Measurements from ENCODE around the gene OR4D1. TPM values are rescaled to one million over a fixed set of nuclear protein-coding genes. Genes with fewer than 3 reads are reported as not detected.

Gene OR4D1
- total and polyA plus RNA-seq, 2 of the 4 experiments (the other 2 are of a cell fraction) = not detected

DNA sequence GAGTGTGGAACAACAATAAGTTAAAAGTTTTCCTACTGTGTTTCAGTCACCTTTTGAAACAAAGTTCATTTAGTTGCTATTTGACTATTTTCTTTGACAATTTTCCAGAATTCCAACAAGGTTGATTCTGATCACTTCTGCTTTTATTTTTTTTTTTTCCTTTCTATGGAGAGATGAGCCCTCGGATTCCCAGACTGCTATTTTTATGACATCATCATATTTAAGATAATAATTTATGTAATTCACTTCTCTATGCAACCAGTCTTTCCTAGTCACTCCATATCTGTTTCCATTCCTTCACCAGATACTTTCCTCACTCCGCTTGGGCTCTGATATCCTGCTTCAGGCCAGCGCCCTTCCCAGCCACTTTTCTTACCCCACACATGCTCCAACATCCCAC is 26.7 kb downstream of the OR4D1 start:
- no peak overlapping the region for H3K27ac ChIP-seq (ENCODE audit: insufficient read depth, low read length)
- H3K23ac ChIP-seq (ENCODE audit: low read depth, low read length) = no peak overlapping the region
- dilution Hi-C loops (cut with HindIII; ENCODE audit: low sequenced_read_pairs, unreplicated experiment) (no loop called here), intact Hi-C loops (cut with micrococcal nuclease) (loop anchor here (5.0 kb wide), 1 partner anchor 48 kb away; no protein-coding TSS in a partner anchor), in situ Hi-C loops (cut with MboI; ENCODE audit: low sequenced_read_pairs) (no loop called here)
- H2BK15ac ChIP-seq (ENCODE audit: low read depth, low read length) = no peak overlapping the region
- H2BK20ac ChIP-seq (ENCODE audit: low read depth, low read length) = no peak overlapping the region
- H3K36me3 ChIP-seq (ENCODE audit: control insufficient read depth, insufficient read depth, low read length) = no peaks in the 10 kb centered on the region
- H3K14ac ChIP-seq (replicated peaks; ENCODE audit: low read depth, low read length) = no peak overlapping the region
- no peaks in the 10 kb centered on the region for H3K4me1 ChIP-seq (ENCODE audit: control insufficient read depth, insufficient read depth, low read length)
- no peak overlapping the region for H4K5ac ChIP-seq (ENCODE audit: low read depth, low read length)
- no peak overlapping the region for H2AK9ac ChIP-seq (replicated peaks; ENCODE audit: low read depth, low read length, poor library complexity)
- H2AK5ac ChIP-seq (ENCODE audit: low read depth, low read length) = no peak overlapping the region
- no peak for DNase-seq
- no peaks in the 10 kb centered on the region for H3K27me3 ChIP-seq (ENCODE audit: control insufficient read depth, insufficient read depth, low read length)
- H3K9me1 ChIP-seq (ENCODE audit: insufficient read depth, low read length) = no peaks in the 10 kb centered on the region
- TF ChIP-seq, protein P1, sequence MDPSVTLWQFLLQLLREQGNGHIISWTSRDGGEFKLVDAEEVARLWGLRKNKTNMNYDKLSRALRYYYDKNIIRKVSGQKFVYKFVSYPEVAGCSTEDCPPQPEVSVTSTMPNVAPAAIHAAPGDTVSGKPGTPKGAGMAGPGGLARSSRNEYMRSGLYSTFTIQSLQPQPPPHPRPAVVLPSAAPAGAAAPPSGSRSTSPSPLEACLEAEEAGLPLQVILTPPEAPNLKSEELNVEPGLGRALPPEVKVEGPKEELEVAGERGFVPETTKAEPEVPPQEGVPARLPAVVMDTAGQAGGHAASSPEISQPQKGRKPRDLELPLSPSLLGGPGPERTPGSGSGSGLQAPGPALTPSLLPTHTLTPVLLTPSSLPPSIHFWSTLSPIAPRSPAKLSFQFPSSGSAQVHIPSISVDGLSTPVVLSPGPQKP (IDR thresholded peaks at IDR 0.05; ENCODE audit: borderline replicate concordance, low read depth, low read length) = no peak
- TF ChIP-seq SMC3 (IDR thresholded peaks at IDR 0.05; ENCODE audit: low read depth, low read length) = no peak
- TF ChIP-seq POLR2A (IDR thresholded peaks at IDR 0.05; ENCODE audit: low read depth, low read length) = no peak
- TF ChIP-seq BHLHE40 (IDR thresholded peaks at IDR 0.05; ENCODE audit: low read depth, low read length) = no peak
- TF ChIP-seq NFE2L2 (IDR thresholded peaks at IDR 0.05; ENCODE audit: low read depth, low read length) = no peak
- 19% methylated on average over 2 of the region's 3 CpGs; no CpG with 5 or more reads in 1 of the 2 experiments for WGBS, 2 experiments (ENCODE audit: extremely low coverage in 2 of 2, insufficient read length in 1 of 2)
- POLR2A ChIA-PET (ENCODE audit: unreplicated experiment) = no interaction called here
- ATAC-seq (ENCODE audit: low read depth) = no peak
- H3K18ac ChIP-seq (ENCODE audit: low read depth, low read length) = no peak overlapping the region
- no TSS peak for BruUV-seq (replicated peaks)
- H2AFZ ChIP-seq (replicated peaks; ENCODE audit: low read length, poor library complexity) = no peak overlapping the region
- H3K4me2 ChIP-seq (ENCODE audit: low read depth, low read length) = no peak overlapping the region
- no peaks in the 10 kb centered on the region for H3K9me3 ChIP-seq (ENCODE audit: control insufficient read depth, insufficient read depth, low read length)
- H4K91ac ChIP-seq (ENCODE audit: insufficient read depth, low read depth, low read length) = no peak overlapping the region
- no peak overlapping the region for H2BK5ac ChIP-seq (ENCODE audit: low read depth, low read length, poor library complexity, severe bottlenecking)
- no peak overlapping the region for H3K56ac ChIP-seq (ENCODE audit: extremely low read depth, insufficient read depth, low read length)
- H3K9ac ChIP-seq (ENCODE audit: low read depth, low read length) = no peak overlapping the region
- H3K4ac ChIP-seq (ENCODE audit: low read depth, low read length) = no peak overlapping the region
- CTCF ChIA-PET = no interaction called here
- H3K79me1 ChIP-seq (ENCODE audit: low read depth in 1 of 2, low read length in 2 of 2) = no peaks in the 10 kb centered on the region
- H2BK120ac ChIP-seq (ENCODE audit: low read depth, low read length) = no peak overlapping the region
- no peak overlapping the region for H4K8ac ChIP-seq (ENCODE audit: low read depth in 2 of 2, low read length in 2 of 2)
- no peaks in the 10 kb centered on the region for H4K20me1 ChIP-seq (ENCODE audit: insufficient read depth, low read length)
- no peak overlapping the region for H3K4me3 ChIP-seq (ENCODE audit: insufficient read depth, low read depth, low read length)

Measured in IMR-90 (cell line).